ENCODE results near the gene BCL2L11. TPM values are rescaled to one million over a fixed set of nuclear protein-coding genes. Genes with fewer than 3 reads are reported as not detected.

The BCL2L11 gene
- total and polyA plus RNA-seq, 10 of the 15 experiments (the other 5 are each of a cell fraction or from before 2014, with no cell fraction given), result 0.29 to 10.1 (median 1.1) TPM

GRCh38 chr2:111178296-111178695 is 57.6 kb downstream of the BCL2L11 start:
- TF ChIP-seq, protein P1, sequence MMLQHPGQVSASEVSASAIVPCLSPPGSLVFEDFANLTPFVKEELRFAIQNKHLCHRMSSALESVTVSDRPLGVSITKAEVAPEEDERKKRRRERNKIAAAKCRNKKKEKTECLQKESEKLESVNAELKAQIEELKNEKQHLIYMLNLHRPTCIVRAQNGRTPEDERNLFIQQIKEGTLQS (IDR thresholded peaks at IDR 0.05; ENCODE audit: borderline replicate concordance, extremely low read depth, low read depth, low read length), result no peak
- no peak for TF ChIP-seq NFYB (IDR thresholded peaks at IDR 0.05; ENCODE audit: insufficient read depth, low read depth, low read length)
- TF ChIP-seq CREB1 (IDR thresholded peaks at IDR 0.05; ENCODE audit: low read depth), result no peak
- TF ChIP-seq, protein P2, sequence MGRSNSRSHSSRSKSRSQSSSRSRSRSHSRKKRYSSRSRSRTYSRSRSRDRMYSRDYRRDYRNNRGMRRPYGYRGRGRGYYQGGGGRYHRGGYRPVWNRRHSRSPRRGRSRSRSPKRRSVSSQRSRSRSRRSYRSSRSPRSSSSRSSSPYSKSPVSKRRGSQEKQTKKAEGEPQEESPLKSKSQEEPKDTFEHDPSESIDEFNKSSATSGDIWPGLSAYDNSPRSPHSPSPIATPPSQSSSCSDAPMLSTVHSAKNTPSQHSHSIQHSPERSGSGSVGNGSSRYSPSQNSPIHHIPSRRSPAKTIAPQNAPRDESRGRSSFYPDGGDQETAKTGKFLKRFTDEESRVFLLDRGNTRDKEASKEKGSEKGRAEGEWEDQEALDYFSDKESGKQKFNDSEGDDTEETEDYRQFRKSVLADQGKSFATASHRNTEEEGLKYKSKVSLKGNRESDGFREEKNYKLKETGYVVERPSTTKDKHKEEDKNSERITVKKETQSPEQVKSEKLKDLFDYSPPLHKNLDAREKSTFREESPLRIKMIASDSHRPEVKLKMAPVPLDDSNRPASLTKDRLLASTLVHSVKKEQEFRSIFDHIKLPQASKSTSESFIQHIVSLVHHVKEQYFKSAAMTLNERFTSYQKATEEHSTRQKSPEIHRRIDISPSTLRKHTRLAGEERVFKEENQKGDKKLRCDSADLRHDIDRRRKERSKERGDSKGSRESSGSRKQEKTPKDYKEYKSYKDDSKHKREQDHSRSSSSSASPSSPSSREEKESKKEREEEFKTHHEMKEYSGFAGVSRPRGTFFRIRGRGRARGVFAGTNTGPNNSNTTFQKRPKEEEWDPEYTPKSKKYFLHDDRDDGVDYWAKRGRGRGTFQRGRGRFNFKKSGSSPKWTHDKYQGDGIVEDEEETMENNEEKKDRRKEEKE (IDR thresholded peaks at IDR 0.05), result no peak
- TF ChIP-seq SUZ12 (IDR thresholded peaks at IDR 0.05; ENCODE audit: unreplicated experiment), result no peak
- TF ChIP-seq JUND (IDR thresholded peaks at IDR 0.05; ENCODE audit: low read depth, low read length), result no peak
- no peak for TF ChIP-seq NFXL1 (IDR thresholded peaks at IDR 0.05; ENCODE audit: borderline replicate concordance)
- no peak for TF ChIP-seq ZBTB11 (CRISPR knock-in tag; IDR thresholded peaks at IDR 0.05)
- no peak for TF ChIP-seq RAD21 (IDR thresholded peaks at IDR 0.05; ENCODE audit: insufficient read depth, low read depth, low read length)
- no peak for TF ChIP-seq ZNF384 (IDR thresholded peaks at IDR 0.05; ENCODE audit: borderline replicate concordance, low read depth, low read length)
- Histone ChIP-seq H3K4me2 (ENCODE audit: control insufficient read depth, insufficient read depth) (no peak overlapping the region), H3K36me3 (ENCODE audit: control insufficient read depth in 2 of 2, insufficient read depth in 2 of 2, low read length in 1 of 2) (no peaks in the 10 kb centered on the region), H3K9me3 (replicated peaks; ENCODE audit: control insufficient read depth, insufficient read depth, low read length) (no peaks in the 10 kb centered on the region; the same call in 2 of the 3 replicates), H3K27me3 (replicated peaks in 1 of 2; ENCODE audit: control insufficient read depth in 2 of 2, insufficient read depth in 2 of 2, low read length in 1 of 2) (peaks cover 0 to 7% of the 10 kb centered on the region in 2 experiments; a peak in 2 of 4 replicates), H3K9ac (ENCODE audit: control insufficient read depth, insufficient read depth, low read length) (no peak overlapping the region), H3K4me1 (ENCODE audit: control insufficient read depth, insufficient read depth, low read length) (no peaks in the 10 kb centered on the region), H3K4me3 (no peak overlapping the region), H2AFZ (ENCODE audit: control insufficient read depth, low read depth, low read length) (no peak overlapping the region), H4K20me1 (ENCODE audit: control insufficient read depth, insufficient read depth) (no peaks in the 10 kb centered on the region), H3K27ac (ENCODE audit: control insufficient read depth, insufficient read depth) (no peak overlapping the region), H3K79me2 (ENCODE audit: control insufficient read depth, insufficient read depth, low read length) (no peaks in the 10 kb centered on the region)
- RAD21 ChIA-PET (ENCODE audit: unreplicated experiment), result interaction anchor here (1.0 to 1.9 kb wide), 2 partner anchors 10 to 53 kb away, joined by 4 to 11 read pairs; no protein-coding TSS in a partner anchor
- no TSS peak for BruUV-seq (replicated peaks)
- SMC1A ChIA-PET (ENCODE audit: uncharacterized antibody, unreplicated experiment), result interaction anchor here (0.7 to 3.0 kb wide), 7 partner anchors 9 to 35 kb away, joined by 3 to 19 read pairs (median 5); no protein-coding TSS in a partner anchor
- POLR2A ChIA-PET, result interaction anchor here (1.3 to 1.7 kb wide), 2 partner anchors 10 to 13 kb away, joined by 4 to 5 read pairs; no protein-coding TSS in a partner anchor
- intact Hi-C loops (cut with micrococcal nuclease; ENCODE audit: unreplicated experiment), result no loop called here
- WGBS (ENCODE audit: insufficient coverage, insufficient replicate concordance, low lambda C conversion rate, missing lambda C conversion rate), result 72% methylated on average over 4 of the region's 4 CpGs
- DNase-seq (ENCODE audit: low read depth, low spot score) (no peak), ATAC-seq (no peak), FAIRE-seq (no peak)
- CTCF ChIA-PET, result interaction anchor here (1.0 kb wide), 1 partner anchor 9 kb away, joined by 3 read pairs; no protein-coding TSS in a partner anchor
- in situ Hi-C loops (cut with MboI), result no loop called here

All from GM12878 (cell line).